GM12865 (cell line): Measurements from ENCODE around the gene SCAPER.
"Not testable (repeated sequence)": the region's sequence is repeated elsewhere in the genome, so short reads cannot be mapped to it uniquely, and the experiment has no call there.

Source experiments
- DNase-seq: peaks from one replicate; pipeline ENCODE4 v3.0.0; 2010; ENCODE audit warnings: low read depth
- H3K4me3 ChIP-seq: 2 replicates; pipeline ENCODE4 v1.5.1; 2011; ENCODE audit warnings: mild to moderate bottlenecking, low read depth, low read length, control low read depth
- TF ChIP-seq, protein P1 (sequence below): IDR thresholded peaks from 2 replicates; pipeline ENCODE4 v1.5.1; 2011; ENCODE audit warnings: low read length, control low read depth, low read depth, inconsistent platforms; ENCODE audit not compliant: insufficient read depth; ENCODE audit errors: missing control alignments

The SCAPER gene

DNA sequence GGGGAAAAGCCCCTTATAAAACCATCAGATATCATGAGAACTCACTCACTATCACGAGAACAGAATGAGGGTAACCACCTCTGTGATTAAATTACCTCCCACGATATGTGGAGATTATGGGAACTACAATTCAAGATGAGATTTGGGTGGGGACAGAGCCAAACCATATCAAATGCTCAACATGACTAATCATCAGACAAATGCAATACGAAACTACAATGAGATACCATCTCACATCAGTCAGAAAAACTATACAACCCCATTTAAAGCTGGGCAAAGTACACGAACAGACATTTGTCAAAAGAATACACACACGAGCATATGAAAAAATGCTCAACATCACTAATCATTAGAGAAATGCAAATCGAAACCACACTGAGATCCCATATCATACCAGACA, 67.7 kb downstream of the SCAPER start:
- DNase-seq = no peak
- H3K4me3 ChIP-seq = no peak overlapping the region
- TF ChIP-seq, protein P1, sequence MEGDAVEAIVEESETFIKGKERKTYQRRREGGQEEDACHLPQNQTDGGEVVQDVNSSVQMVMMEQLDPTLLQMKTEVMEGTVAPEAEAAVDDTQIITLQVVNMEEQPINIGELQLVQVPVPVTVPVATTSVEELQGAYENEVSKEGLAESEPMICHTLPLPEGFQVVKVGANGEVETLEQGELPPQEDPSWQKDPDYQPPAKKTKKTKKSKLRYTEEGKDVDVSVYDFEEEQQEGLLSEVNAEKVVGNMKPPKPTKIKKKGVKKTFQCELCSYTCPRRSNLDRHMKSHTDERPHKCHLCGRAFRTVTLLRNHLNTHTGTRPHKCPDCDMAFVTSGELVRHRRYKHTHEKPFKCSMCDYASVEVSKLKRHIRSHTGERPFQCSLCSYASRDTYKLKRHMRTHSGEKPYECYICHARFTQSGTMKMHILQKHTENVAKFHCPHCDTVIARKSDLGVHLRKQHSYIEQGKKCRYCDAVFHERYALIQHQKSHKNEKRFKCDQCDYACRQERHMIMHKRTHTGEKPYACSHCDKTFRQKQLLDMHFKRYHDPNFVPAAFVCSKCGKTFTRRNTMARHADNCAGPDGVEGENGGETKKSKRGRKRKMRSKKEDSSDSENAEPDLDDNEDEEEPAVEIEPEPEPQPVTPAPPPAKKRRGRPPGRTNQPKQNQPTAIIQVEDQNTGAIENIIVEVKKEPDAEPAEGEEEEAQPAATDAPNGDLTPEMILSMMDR = no peak

DNA sequence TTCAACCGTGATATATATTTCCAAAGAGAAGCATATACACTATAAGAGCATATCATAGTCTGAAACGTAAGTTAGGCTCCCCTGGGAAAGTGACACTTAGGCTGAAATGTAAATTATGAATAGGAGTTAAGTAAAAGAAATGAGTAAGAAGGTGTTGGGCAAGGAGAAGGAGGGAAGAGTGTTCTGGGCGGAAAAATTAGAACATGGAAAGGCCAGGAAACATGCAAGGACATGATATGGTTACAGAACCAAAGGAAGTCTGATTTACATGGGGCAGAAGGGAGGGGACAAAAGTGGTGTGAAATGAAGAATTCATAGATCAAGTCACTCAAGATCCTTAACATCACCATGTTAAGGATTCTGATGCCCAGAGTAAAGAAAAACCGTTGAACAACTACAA, 75.2 kb downstream of the SCAPER start:
- no peak overlapping the region for H3K4me3 ChIP-seq
- TF ChIP-seq, protein P1 = no peak
- no peak for DNase-seq

DNA sequence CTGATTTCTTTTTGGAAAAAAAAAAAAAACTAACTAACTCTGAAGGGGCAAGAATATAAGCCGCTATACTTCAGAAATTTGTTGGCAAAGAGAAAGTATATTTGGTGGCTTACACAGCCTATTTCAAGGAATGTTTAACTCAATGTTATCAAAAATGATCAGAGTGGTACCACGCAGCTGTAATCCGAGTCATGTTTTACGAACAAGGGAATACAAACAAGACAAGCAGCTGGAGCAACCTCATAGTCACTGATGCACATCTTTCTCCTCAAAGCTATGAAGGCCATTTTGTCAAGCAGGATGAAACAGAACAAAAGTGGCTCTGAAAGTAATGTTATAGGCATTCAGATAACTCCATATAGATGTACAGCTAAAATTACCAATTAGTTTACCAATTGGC, 81.2 kb downstream of the SCAPER start:
- no peak for DNase-seq

DNA sequence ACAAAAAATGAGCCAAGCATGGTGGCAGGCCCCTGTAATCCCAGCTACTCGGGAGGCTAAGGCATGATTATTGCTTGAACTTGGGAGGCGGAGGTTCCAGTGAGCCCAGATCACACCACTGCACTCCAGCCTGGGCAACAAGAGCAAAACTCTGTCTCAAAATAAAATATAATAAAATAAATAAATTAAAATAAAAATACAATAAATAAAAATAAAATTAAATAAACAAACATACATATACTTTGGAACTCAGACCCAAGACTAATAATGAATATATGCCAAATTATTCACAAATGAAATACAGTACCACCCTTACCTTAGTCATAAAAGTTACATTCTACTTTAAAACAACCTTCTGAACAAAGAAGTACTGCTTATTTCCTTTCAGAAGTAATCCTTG, 81.8 kb downstream of the SCAPER start:
- DNase-seq = no peak
- TF ChIP-seq, protein P1 = no peak
- no peak overlapping the region for H3K4me3 ChIP-seq

More for the DNA sequence above, 81.2 kb downstream of the SCAPER start:
- TF ChIP-seq, protein P1 = no peak
- no peak overlapping the region for H3K4me3 ChIP-seq

DNA sequence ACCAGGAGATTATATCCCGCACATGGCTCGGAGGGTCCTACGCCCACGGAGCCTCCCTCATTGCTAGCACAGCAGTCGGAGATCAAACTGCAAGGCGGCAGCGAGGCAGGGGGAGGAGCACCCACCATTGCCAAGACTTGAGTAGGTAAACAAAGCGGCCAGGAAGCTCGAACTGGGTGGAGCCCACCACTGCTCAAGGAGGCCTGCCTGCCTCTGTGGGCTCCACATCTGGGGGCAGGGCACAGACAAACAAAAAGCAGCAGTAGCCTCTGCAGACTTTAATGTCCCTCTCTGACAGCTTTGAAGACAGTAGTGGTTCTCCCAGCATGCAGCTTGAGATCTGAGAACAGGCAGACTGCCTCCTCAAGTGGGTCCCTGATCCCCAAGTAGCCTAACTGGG, 86.2 kb downstream of the SCAPER start:
- DNase-seq, H3K4me3 ChIP-seq: not testable (repeated sequence)

DNA sequence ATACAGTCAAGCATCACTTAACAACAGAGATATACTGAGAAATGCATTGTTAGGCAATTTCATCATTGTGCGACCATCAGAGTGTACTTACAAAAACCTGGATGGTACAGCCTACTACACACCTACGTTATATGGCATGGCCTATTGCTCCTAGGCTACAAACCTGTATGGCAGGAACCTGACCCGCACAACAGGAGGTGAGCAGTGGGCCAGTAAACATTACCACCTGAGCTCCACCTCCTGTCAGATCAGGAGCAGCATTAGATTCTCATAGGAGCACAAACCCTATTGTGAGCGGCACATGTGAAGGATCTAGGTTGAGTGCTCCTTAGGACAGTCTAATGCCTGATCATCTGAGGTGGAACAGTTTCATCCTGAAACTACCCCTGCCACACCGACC, 89.7 kb downstream of the SCAPER start:
- TF ChIP-seq, protein P1 = no peak
- no peak for DNase-seq
- no peak overlapping the region for H3K4me3 ChIP-seq

DNA sequence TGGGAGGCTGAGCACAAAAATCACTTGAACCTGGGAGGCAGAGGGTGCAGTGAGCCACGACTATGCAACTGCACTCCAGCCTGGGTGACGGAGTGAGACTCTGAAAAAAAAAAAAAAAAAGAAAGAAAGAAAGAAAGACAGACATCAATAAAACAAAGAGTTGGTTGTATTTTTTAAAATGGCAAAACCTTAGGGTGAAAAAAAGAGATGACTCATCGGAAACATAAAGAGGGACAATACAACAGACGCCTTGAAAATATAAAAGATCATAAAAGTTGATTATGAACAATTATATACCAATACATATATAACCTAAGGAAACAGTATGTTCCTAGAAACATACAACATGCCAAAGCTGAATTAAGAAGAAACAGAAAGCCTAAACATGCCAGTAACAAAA, 92.8 kb downstream of the SCAPER start:
- H3K4me3 ChIP-seq = no peak overlapping the region
- TF ChIP-seq, protein P1 = no peak
- no peak for DNase-seq
